KMS-11 (cell line): ENCODE results near the gene ZNF398.

Source experiments
- H2AFZ ChIP-seq: fragments of 200-600 bp; sonication (generic); 2 replicates; pipeline ENCODE4 v1.6.1; 2016; ENCODE audit warnings: antibody characterized with exemption, mixed run types, low read depth
- H3K27ac ChIP-seq: fragments of 200-600 bp; sonication (generic); 2 replicates; pipeline ENCODE4 v1.6.1; 2016; ENCODE audit warnings: mild to moderate bottlenecking, mixed run types
- H3K27me3 ChIP-seq: fragments of 200-600 bp; sonication (generic); 2 replicates; pipeline ENCODE4 v1.6.1; 2017; ENCODE audit warnings: mild to moderate bottlenecking, low read depth, mixed run types, moderate library complexity; ENCODE audit not compliant: insufficient read depth
- H3K36me3 ChIP-seq: fragments of 200-600 bp; sonication (generic); 2 replicates; pipeline ENCODE4 v1.6.1; 2017; ENCODE audit warnings: mild to moderate bottlenecking, mixed run types; ENCODE audit not compliant: insufficient read depth
- H3K4me1 ChIP-seq: fragments of 200-600 bp; sonication (generic); 2 replicates; pipeline ENCODE4 v1.6.1; 2016; ENCODE audit warnings: mild to moderate bottlenecking, low read depth, mixed run types; ENCODE audit not compliant: poor library complexity, severe bottlenecking
- H3K4me2 ChIP-seq: fragments of 200-600 bp; sonication (generic); 2 replicates; pipeline ENCODE4 v1.7.0; 2016; ENCODE audit warnings: mild to moderate bottlenecking, mixed run types
- H3K4me3 ChIP-seq: fragments of 200-600 bp; sonication (generic); IDR thresholded peaks from 2 replicates; pipeline ENCODE4 v1.6.1; 2017; ENCODE audit warnings: low read depth, low read length, mixed read lengths; ENCODE audit not compliant: insufficient read depth
- H3K79me2 ChIP-seq: fragments of 200-600 bp; sonication (generic); 2 replicates; pipeline ENCODE4 v1.6.1; 2016; ENCODE audit warnings: low read depth, mixed run types; ENCODE audit not compliant: insufficient read depth
- H3K9ac ChIP-seq: fragments of 200-600 bp; sonication (generic); 2 replicates; pipeline ENCODE4 v1.6.1; 2016; ENCODE audit warnings: mild to moderate bottlenecking, mixed run types
- H4K20me1 ChIP-seq: fragments of 200-600 bp; sonication (generic); 2 replicates; pipeline ENCODE4 v1.6.1; 2016; ENCODE audit warnings: mild to moderate bottlenecking, mixed run types; ENCODE audit not compliant: insufficient read depth
- TF ChIP-seq, protein P1 (sequence below): fragments of 200-600 bp; sonication (generic); conservative IDR thresholded peaks from 2 replicates; pipeline ENCODE4 v1.6.1; 2017; ENCODE audit warnings: low read depth, mild to moderate bottlenecking, antibody characterized with exemption, low read length, moderate library complexity, mixed read lengths

The ZNF398 gene

DNA sequence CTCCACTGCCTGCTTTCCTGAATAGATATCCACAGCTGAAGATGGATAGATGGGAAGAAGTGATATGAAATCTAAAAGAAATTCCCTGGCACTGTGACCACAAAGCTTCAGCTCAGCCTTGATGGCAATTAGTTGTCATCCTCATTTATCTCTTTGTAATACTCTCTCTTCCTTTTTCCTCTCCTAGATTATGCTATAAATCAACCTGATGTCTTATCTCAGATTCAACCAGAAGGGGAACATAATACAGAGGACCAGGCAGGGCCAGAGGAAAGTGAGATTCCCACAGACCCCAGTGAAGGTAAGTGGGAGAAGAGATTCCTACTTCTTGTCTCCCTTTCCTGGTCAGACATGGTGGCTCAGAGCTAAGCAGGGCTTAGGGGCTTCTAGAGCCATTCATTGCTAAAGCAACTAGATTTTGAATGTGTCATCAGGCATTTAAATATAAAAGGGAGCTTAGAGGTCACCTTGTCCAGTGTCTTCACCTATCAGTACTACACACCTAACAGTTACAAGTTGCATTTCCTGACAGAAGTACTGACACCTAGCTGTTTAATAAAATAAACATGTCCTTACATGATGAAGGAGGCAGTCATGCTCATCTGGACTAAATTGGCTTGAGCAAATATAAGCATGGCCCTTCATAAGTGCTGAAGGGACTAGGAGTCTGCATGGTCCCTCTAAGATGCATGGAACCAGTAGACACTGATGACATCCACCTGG, 19.5 kb downstream of the ZNF398 start:
- TF ChIP-seq, protein P1, sequence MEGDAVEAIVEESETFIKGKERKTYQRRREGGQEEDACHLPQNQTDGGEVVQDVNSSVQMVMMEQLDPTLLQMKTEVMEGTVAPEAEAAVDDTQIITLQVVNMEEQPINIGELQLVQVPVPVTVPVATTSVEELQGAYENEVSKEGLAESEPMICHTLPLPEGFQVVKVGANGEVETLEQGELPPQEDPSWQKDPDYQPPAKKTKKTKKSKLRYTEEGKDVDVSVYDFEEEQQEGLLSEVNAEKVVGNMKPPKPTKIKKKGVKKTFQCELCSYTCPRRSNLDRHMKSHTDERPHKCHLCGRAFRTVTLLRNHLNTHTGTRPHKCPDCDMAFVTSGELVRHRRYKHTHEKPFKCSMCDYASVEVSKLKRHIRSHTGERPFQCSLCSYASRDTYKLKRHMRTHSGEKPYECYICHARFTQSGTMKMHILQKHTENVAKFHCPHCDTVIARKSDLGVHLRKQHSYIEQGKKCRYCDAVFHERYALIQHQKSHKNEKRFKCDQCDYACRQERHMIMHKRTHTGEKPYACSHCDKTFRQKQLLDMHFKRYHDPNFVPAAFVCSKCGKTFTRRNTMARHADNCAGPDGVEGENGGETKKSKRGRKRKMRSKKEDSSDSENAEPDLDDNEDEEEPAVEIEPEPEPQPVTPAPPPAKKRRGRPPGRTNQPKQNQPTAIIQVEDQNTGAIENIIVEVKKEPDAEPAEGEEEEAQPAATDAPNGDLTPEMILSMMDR: no peak
- no peaks in the 10 kb centered on the region for H4K20me1 ChIP-seq
- no peak overlapping the region for H3K27ac ChIP-seq
- H3K4me3 ChIP-seq: no peak overlapping the region
- no peak overlapping the region for H3K4me2 ChIP-seq
- H3K27me3 ChIP-seq: no peaks in the 10 kb centered on the region
- H3K9ac ChIP-seq: no peak overlapping the region
- H3K36me3 ChIP-seq: peaks cover 12% of the 10 kb centered on the region; the same call in 1 of the 2 replicates
- no peaks in the 10 kb centered on the region for H3K4me1 ChIP-seq
- no peak overlapping the region for H2AFZ ChIP-seq
- H3K79me2 ChIP-seq: no peaks in the 10 kb centered on the region

DNA sequence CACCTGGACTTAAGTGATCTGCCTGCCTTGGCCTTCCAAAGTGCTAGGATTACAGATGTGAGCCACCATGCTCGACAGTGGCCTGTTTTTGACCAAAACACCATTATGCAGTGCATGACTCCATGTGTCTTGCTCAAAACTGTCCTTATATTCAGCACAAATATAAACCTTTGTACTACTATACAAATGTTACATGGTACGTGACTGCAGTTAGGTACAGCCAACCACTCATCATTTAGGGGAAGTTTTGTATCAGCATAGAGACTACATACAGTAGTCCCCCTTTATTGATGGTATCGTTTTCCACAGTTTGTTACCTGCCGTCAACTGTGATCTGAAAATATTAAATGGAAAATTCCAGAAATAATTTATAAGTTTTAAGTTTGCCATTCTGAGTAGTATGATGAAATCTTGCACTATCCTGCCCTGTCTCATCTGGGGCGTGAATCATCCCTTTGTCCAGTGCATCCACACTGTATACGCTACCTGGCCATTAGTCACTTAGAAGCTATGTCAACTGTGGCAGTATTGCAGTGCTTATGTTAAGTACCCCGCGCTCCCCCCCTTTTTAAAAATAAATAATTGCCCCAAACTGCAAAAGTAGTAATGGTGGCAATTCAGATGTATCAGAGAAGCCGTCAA, 24.8 kb downstream of the ZNF398 start:
- no peaks in the 10 kb centered on the region for H3K27me3 ChIP-seq
- no peak overlapping the region for H2AFZ ChIP-seq
- no peak overlapping the region for H3K4me2 ChIP-seq
- no peaks in the 10 kb centered on the region for H3K79me2 ChIP-seq
- H3K9ac ChIP-seq: no peak overlapping the region
- H3K27ac ChIP-seq: no peak overlapping the region
- H3K4me1 ChIP-seq: no peaks in the 10 kb centered on the region
- peaks cover 10% of the 10 kb centered on the region; the same call in 1 of the 2 replicates for H3K36me3 ChIP-seq
- H4K20me1 ChIP-seq: no peaks in the 10 kb centered on the region
- TF ChIP-seq, protein P1: no peak
- H3K4me3 ChIP-seq: no peak overlapping the region

DNA sequence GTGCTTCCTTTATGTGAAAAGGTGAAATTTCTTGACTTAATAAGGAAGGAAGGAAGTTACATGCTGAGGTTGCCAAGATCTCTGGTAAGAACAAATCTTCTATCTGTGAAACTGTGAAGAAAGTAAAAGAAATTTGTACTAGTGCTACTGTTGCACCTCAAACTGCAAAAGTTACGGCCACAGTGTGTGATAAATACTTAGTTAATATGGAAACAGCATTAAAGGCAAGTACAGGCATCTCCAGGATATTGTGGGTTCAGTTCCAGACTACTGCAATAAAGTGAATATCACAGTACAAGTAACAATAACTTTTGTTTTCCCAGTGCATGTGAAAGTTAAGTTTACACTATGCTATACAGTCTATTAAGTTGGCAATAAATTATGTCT, 25.3 kb downstream of the ZNF398 start:
- no peak overlapping the region for H3K4me3 ChIP-seq
- H3K4me1 ChIP-seq: no peaks in the 10 kb centered on the region
- H3K4me2 ChIP-seq: no peak overlapping the region
- H3K79me2 ChIP-seq: no peaks in the 10 kb centered on the region
- no peak overlapping the region for H3K27ac ChIP-seq
- no peaks in the 10 kb centered on the region for H3K27me3 ChIP-seq
- H3K9ac ChIP-seq: no peak overlapping the region
- no peak overlapping the region for H2AFZ ChIP-seq
- H3K36me3 ChIP-seq: 0 out of 2 replicates have a peak, but pooled peaks cover 5% of the 10 kb centered on the region
- no peaks in the 10 kb centered on the region for H4K20me1 ChIP-seq
- TF ChIP-seq, protein P1: no peak

DNA sequence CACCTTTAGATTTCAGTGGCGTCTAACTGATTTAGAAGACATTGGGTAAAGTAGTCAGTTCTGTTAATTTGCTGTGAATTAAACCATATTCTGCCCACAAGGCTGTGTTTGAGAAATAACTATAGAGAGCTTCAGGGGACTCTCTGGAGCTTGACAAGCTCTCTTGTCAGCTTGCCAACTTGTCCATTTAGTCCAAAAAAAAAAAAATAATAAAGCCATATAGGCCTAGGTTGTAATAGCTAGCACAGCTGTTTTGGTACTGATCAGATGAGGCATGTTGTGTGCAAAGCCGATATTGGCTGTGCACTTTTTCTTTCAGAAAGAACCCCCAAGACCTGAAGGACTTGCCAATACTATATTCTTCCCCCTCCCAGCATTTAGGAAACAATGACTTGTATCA, 27.9 kb downstream of the ZNF398 start:
- Histone ChIP-seq H3K4me1 (no peaks in the 10 kb centered on the region), H3K79me2 (no peaks in the 10 kb centered on the region), H3K4me3 (no peak overlapping the region), H3K27ac (no peak overlapping the region), H3K27me3 (no peaks in the 10 kb centered on the region), H3K4me2 (no peak overlapping the region), H2AFZ (no peak overlapping the region), H3K36me3 (peaks cover 6% of the 10 kb centered on the region; the same call in 1 of the 2 replicates), H4K20me1 (no peaks in the 10 kb centered on the region), H3K9ac (no peak overlapping the region)
- TF ChIP-seq, protein P1: no peak
